HCT116 (cell line): Measurements from ENCODE around the gene SIGLEC12. TPM values are rescaled to one million over a fixed set of nuclear protein-coding genes. Genes with fewer than 3 reads are reported as not detected.

Source experiments
- ATAC-seq: fragments of 200-7000 bp; cut with Tn5 transposase; 2 replicates; pipeline ENCODE4 v1.9.1; 2020; ENCODE audit warnings: mild to moderate bottlenecking, moderate library complexity
- BruUV-seq: library from RNA; stranded (reverse); fragments of 400-500 nt; replicated peaks from 2 replicates; lab custom pipeline; 2021; lab: Mats Ljungman, UMichigan
- CTCF ChIA-PET: fragments of 300-600 bp; sonication (Branson Sonifier 250); formaldehyde crosslinking; loops from one replicate; lab custom pipeline; 2021; ENCODE audit warnings: antibody characterized with exemption; lab: Charles Lee
- POLR2A ChIA-PET: fragments of 300-600, 350-600 bp; sonication (Branson Sonifier 250); formaldehyde crosslinking; loops from one replicate; lab custom pipeline; 2021; ENCODE audit warnings: antibody characterized with exemption; lab: Charles Lee
- RAD21 ChIA-PET, 2 experiments: fragments of 300-600 bp; sonication (Branson Sonifier 250); formaldehyde crosslinking; loops; one replicate each; lab custom pipeline; 2023; ENCODE audit warnings: low total read pairs in 2 of 2; ENCODE audit not compliant: uncharacterized antibody in 2 of 2, unreplicated experiment in 2 of 2, low non-redundant PET in 1 of 2; lab: Charles Lee
- DNase-seq: peaks from one replicate; pipeline ENCODE4 v3.0.0-alpha.2; 2010; ENCODE audit warnings: low read depth, low spot score
- H2AFZ ChIP-seq: fragments of 200-600 bp; shearing (Covaris generic), sonication (generic); 2 replicates; pipeline ENCODE4 v1.6.1; 2017; ENCODE audit warnings: low read depth, mixed run types, mixed read lengths, antibody characterized with exemption, low read length; ENCODE audit not compliant: poor library complexity, severe bottlenecking
- H3K27ac ChIP-seq: 2 replicates; pipeline ENCODE4 v1.5.1; 2012; ENCODE audit warnings: low read depth, low read length
- H3K27me3 ChIP-seq: fragments of 200-600 bp; sonication (generic); 2 replicates; pipeline ENCODE4 v1.6.1; 2016; ENCODE audit warnings: mixed run types, low read length, mixed read lengths; ENCODE audit not compliant: insufficient read depth
- H3K36me3 ChIP-seq, 2 experiments: fragments of 200-500 bp in 1 of 2; fragments of 200-600 bp in 1 of 2; sonication (Bioruptor generic) in 1 of 2; sonication (generic) in 1 of 2; 2 replicates each; pipeline versions ENCODE4 v1.5.1 to v1.6.1; 2014 to 2016; ENCODE audit warnings: low read length in 2 of 2, inconsistent platforms in 1 of 2, mixed read lengths in 1 of 2, mixed run types in 1 of 2; ENCODE audit not compliant: insufficient read depth in 2 of 2, control insufficient read depth in 1 of 2
- H3K4me1 ChIP-seq, 2 experiments: fragments of 200-600 bp in 1 of 2; sonication (generic) in 1 of 2; 2 replicates each; pipeline versions ENCODE4 v1.5.1 to v1.6.1; 2012 to 2017; ENCODE audit warnings: low read length in 2 of 2, inconsistent platforms in 1 of 2, mild to moderate bottlenecking in 1 of 2, mixed read lengths in 1 of 2, mixed run types in 1 of 2, moderate library complexity in 1 of 2; ENCODE audit not compliant: insufficient read depth in 2 of 2, control insufficient read depth in 1 of 2
- H3K4me2 ChIP-seq: fragments of 200-600 bp; sonication (generic); 2 replicates; pipeline ENCODE4 v1.6.1; 2017; ENCODE audit warnings: mixed run types, low read length, mixed read lengths
- H3K4me3 ChIP-seq, 2 experiments: fragments of 200-600 bp in 1 of 2; sonication (generic) in 1 of 2; replicated peaks in 1 of 2; 2 replicates each; pipeline ENCODE4 v1.5.1; 2011 to 2016; ENCODE audit warnings: low read length in 2 of 2, control low read depth in 1 of 2, low read depth in 1 of 2, mild to moderate bottlenecking in 1 of 2, mixed read lengths in 1 of 2, mixed run types in 1 of 2
- H3K79me2 ChIP-seq: fragments of 200-600 bp; sonication (generic); 2 replicates; pipeline ENCODE4 v1.6.1; 2017; ENCODE audit warnings: mild to moderate bottlenecking, mixed run types, low read length, moderate library complexity, mixed read lengths; ENCODE audit not compliant: insufficient read depth
- H3K9ac ChIP-seq: fragments of 200-600 bp; sonication (generic); 2 replicates; pipeline ENCODE4 v1.6.1; 2016; ENCODE audit warnings: low read length, mixed read lengths
- H3K9me2 ChIP-seq: fragments of 200-600 bp; sonication (generic), shearing (Covaris generic); 2 replicates; pipeline ENCODE4 v1.6.1; 2017; ENCODE audit warnings: mixed run types, mild to moderate bottlenecking, moderate library complexity; ENCODE audit not compliant: insufficient read depth
- H3K9me3 ChIP-seq, 2 experiments: fragments of 200-500 bp in 1 of 2; fragments of 200-600 bp in 1 of 2; sonication (Bioruptor generic) in 1 of 2; sonication (generic) in 1 of 2; 2 replicates each; pipeline ENCODE4 v1.6.1; 2014 to 2017; ENCODE audit warnings: low read length in 2 of 2, mixed read lengths in 2 of 2, inconsistent platforms in 1 of 2, low read depth in 1 of 2, mild to moderate bottlenecking in 1 of 2, mixed run types in 1 of 2, moderate library complexity in 1 of 2; ENCODE audit not compliant: control insufficient read depth in 1 of 2, insufficient read depth in 1 of 2
- H4K20me1 ChIP-seq: fragments of 200-600 bp; sonication (generic), shearing (Covaris generic); 2 replicates; pipeline ENCODE4 v1.6.1; 2017; ENCODE audit warnings: mixed run types, mild to moderate bottlenecking, moderate library complexity; ENCODE audit not compliant: insufficient read depth
- ATF3 ChIP-seq: IDR thresholded peaks from 2 replicates; pipeline ENCODE4 v1.6.1; 2012
- CBX3 ChIP-seq: IDR thresholded peaks from 2 replicates; pipeline ENCODE4 v1.6.1; 2012; ENCODE audit warnings: low read depth
- CEBPB ChIP-seq: IDR thresholded peaks from 2 replicates; pipeline ENCODE4 v1.6.1; 2012; ENCODE audit warnings: low read depth
- CTCF ChIP-seq, 3 experiments: fragments of 200-600 bp in 1 of 3; sonication (generic) in 1 of 3; IDR thresholded peaks in 2 of 3; conservative IDR thresholded peaks in 1 of 3; 2 replicates each; pipeline ENCODE4 v1.5.1; 2012 to 2017; ENCODE audit warnings: low read depth in 2 of 3, low read length in 2 of 3, antibody characterized with exemption in 1 of 3, borderline replicate concordance in 1 of 3, control low read depth in 1 of 3, mild to moderate bottlenecking in 1 of 3, mixed read lengths in 1 of 3, mixed run types in 1 of 3, moderate library complexity in 1 of 3; ENCODE audit not compliant: insufficient read depth in 1 of 3
- EGR1 ChIP-seq: IDR thresholded peaks from 2 replicates; pipeline ENCODE4 v1.6.1; 2012; ENCODE audit warnings: low read depth
- ELF1 ChIP-seq: IDR thresholded peaks from 2 replicates; pipeline ENCODE4 v1.6.1; 2012; ENCODE audit warnings: low read depth, borderline replicate concordance
- EZH2 ChIP-seq: fragments of 200-600 bp; sonication (generic); IDR thresholded peaks from 2 replicates; pipeline ENCODE4 v1.6.1; 2017; ENCODE audit warnings: antibody characterized with exemption, mixed run types
- EZH2phosphoT487 ChIP-seq: fragments of 200-600 bp; IDR thresholded peaks from 2 replicates; pipeline ENCODE4 v1.6.1; 2018; ENCODE audit warnings: antibody characterized with exemption, borderline replicate concordance
- FOSL1 ChIP-seq: IDR thresholded peaks from 2 replicates; pipeline ENCODE4 v1.6.1; 2012; ENCODE audit warnings: low read depth
- JUND ChIP-seq: IDR thresholded peaks from 2 replicates; pipeline ENCODE4 v1.6.1; 2012
- POLR2A ChIP-seq: IDR thresholded peaks from 2 replicates; pipeline ENCODE4 v1.7.0; 2011; ENCODE audit warnings: borderline replicate concordance; ENCODE audit not compliant: insufficient read depth, insufficient read length; ENCODE audit errors: extremely low read depth
- POLR2AphosphoS5 ChIP-seq: IDR thresholded peaks from 2 replicates; pipeline ENCODE4 v1.6.1; 2011; ENCODE audit warnings: mild to moderate bottlenecking, low read depth, low read length, moderate library complexity
- RAD21 ChIP-seq: IDR thresholded peaks from 2 replicates; pipeline ENCODE4 v1.6.1; 2012; ENCODE audit warnings: low read depth, mild to moderate bottlenecking
- SIN3A ChIP-seq: IDR thresholded peaks from 2 replicates; pipeline ENCODE4 v1.6.1; 2012; ENCODE audit warnings: low read depth
- TCF7L2 ChIP-seq: IDR thresholded peaks from 2 replicates; pipeline ENCODE4 v1.7.0; 2011; ENCODE audit warnings: borderline replicate concordance, inconsistent platforms; ENCODE audit not compliant: insufficient read depth, insufficient read length; ENCODE audit errors: extremely low read depth
- ZFX ChIP-seq: fragments of 450-650 bp; IDR thresholded peaks from 2 replicates; pipeline ENCODE4 v1.6.1; 2017
- intact Hi-C: fragments of 100-400 bp; cut with micrococcal nuclease; formaldehyde crosslinking; loops from 2 replicates; pipeline ENCODE4 v1.10.0; 2022
- total RNA-seq: library from RNA; stranded (reverse); gene quantifications from one replicate; pipeline ENCODE4 v1.2.1, GENCODE V29; 2021; ENCODE audit not compliant: unreplicated experiment
- TF ChIP-seq, protein P1 (sequence below): IDR thresholded peaks from 2 replicates; pipeline ENCODE4 v1.6.1; 2012
- TF ChIP-seq, protein P2 (sequence below): IDR thresholded peaks from 2 replicates; pipeline ENCODE4 v1.6.1; 2011; ENCODE audit warnings: mild to moderate bottlenecking, low read length, moderate library complexity; ENCODE audit not compliant: insufficient replicate concordance; ENCODE audit errors: extremely low read depth
- TF ChIP-seq, protein P3 (sequence below): IDR thresholded peaks from 2 replicates; pipeline ENCODE4 v1.6.1; 2012; ENCODE audit warnings: low read depth

SIGLEC12 gene
- total RNA-seq, 1 experiment from 2014 or later: not detected

DNA sequence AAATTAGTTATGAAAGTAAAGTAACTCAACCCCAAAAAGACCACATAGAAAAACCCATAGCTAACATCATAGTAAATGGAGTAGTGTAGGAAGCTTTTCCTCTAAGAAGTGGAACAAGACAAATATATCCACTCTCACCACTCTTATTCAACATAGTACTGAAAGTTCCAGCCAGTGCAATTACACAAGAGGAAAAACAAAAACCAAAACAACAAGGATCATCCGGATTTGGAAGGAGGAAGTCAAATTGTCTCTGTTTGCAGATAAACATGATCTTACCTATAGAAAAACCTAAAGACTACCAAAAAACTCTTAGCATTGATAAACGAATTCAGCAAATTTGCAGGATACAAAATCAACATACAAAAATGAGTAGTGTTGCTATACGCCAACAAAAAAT is 34.9 kb downstream of the SIGLEC12 start:
- Histone ChIP-seq H3K27me3 (peaks cover 24% of the 10 kb centered on the region), H2AFZ (no peak overlapping the region), H3K9ac (no peak overlapping the region), H3K4me3 (no peak overlapping the region), H3K9me2 (no peaks in the 10 kb centered on the region), H3K36me3 (no peaks in the 10 kb centered on the region), H3K9me3 (no peaks in the 10 kb centered on the region), H3K4me2 (no peak overlapping the region)
- RAD21 ChIA-PET: no interaction called here
- no peak for DNase-seq
- CTCF ChIA-PET: interaction anchor here (1.4 kb wide), 1 partner anchor 190 kb away, joined by 5 read pairs; no protein-coding TSS in a partner anchor
- intact Hi-C loops: no loop called here
- no TSS peak for BruUV-seq
- ATAC-seq: no peak
- POLR2A ChIA-PET: no interaction called here
- no peak for TF ChIP-seq TCF7L2
- TF ChIP-seq EZH2phosphoT487: no peak
- TF ChIP-seq ELF1: no peak
- no peak for TF ChIP-seq EGR1
- TF ChIP-seq EZH2: no peak
- TF ChIP-seq, protein P1, sequence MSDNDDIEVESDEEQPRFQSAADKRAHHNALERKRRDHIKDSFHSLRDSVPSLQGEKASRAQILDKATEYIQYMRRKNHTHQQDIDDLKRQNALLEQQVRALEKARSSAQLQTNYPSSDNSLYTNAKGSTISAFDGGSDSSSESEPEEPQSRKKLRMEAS: no peak
- TF ChIP-seq, protein P2, sequence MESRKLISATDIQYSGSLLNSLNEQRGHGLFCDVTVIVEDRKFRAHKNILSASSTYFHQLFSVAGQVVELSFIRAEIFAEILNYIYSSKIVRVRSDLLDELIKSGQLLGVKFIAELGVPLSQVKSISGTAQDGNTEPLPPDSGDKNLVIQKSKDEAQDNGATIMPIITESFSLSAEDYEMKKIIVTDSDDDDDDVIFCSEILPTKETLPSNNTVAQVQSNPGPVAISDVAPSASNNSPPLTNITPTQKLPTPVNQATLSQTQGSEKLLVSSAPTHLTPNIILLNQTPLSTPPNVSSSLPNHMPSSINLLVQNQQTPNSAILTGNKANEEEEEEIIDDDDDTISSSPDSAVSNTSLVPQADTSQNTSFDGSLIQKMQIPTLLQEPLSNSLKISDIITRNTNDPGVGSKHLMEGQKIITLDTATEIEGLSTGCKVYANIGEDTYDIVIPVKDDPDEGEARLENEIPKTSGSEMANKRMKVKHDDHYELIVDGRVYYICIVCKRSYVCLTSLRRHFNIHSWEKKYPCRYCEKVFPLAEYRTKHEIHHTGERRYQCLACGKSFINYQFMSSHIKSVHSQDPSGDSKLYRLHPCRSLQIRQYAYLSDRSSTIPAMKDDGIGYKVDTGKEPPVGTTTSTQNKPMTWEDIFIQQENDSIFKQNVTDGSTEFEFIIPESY: no peak
- TF ChIP-seq, protein P3, sequence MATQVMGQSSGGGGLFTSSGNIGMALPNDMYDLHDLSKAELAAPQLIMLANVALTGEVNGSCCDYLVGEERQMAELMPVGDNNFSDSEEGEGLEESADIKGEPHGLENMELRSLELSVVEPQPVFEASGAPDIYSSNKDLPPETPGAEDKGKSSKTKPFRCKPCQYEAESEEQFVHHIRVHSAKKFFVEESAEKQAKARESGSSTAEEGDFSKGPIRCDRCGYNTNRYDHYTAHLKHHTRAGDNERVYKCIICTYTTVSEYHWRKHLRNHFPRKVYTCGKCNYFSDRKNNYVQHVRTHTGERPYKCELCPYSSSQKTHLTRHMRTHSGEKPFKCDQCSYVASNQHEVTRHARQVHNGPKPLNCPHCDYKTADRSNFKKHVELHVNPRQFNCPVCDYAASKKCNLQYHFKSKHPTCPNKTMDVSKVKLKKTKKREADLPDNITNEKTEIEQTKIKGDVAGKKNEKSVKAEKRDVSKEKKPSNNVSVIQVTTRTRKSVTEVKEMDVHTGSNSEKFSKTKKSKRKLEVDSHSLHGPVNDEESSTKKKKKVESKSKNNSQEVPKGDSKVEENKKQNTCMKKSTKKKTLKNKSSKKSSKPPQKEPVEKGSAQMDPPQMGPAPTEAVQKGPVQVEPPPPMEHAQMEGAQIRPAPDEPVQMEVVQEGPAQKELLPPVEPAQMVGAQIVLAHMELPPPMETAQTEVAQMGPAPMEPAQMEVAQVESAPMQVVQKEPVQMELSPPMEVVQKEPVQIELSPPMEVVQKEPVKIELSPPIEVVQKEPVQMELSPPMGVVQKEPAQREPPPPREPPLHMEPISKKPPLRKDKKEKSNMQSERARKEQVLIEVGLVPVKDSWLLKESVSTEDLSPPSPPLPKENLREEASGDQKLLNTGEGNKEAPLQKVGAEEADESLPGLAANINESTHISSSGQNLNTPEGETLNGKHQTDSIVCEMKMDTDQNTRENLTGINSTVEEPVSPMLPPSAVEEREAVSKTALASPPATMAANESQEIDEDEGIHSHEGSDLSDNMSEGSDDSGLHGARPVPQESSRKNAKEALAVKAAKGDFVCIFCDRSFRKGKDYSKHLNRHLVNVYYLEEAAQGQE: no peak
- no peak for TF ChIP-seq RAD21
- TF ChIP-seq ZFX: no peak
- TF ChIP-seq CBX3: no peak
- no peak for TF ChIP-seq SIN3A
- no peak for TF ChIP-seq FOSL1
- no peak for TF ChIP-seq POLR2AphosphoS5
- no peak for TF ChIP-seq CEBPB
- no peak for TF ChIP-seq JUND
- TF ChIP-seq POLR2A: no peak
- no peak for TF ChIP-seq ATF3
- no peak for TF ChIP-seq CTCF (IDR thresholded peaks at IDR 0.05 in 2 of 3, conservative IDR thresholded peaks at IDR 0.05 in 1 of 3; ENCODE audit: borderline replicate concordance in 1 of 3, insufficient read depth in 1 of 3, low read depth in 2 of 3, low read length in 2 of 3)
- TF ChIP-seq, all 23 proteins: peak for 0
- Histone ChIP-seq H3K4me1 (no peaks in the 10 kb centered on the region), H4K20me1 (no peaks in the 10 kb centered on the region), H3K79me2 (no peaks in the 10 kb centered on the region), H3K27ac (no peak overlapping the region)
